IMR-90 (cell line): ENCODE measurements around the gene MAB21L3. TPM values are rescaled to one million over a fixed set of nuclear protein-coding genes. Genes with fewer than 3 reads are reported as not detected.

Experiments
- ATAC-seq: fragments of 200-7000 bp; cut with Tn5 transposase; 2 replicates; pipeline ENCODE4 v1.9.1; 2020; ENCODE audit warnings: low read depth, mild to moderate bottlenecking, moderate library complexity
- BruUV-seq: library from RNA; stranded (reverse); fragments of 400-500 nt; replicated peaks from 2 replicates; lab custom pipeline; 2021; lab: Mats Ljungman, UMichigan
- CTCF ChIA-PET: fragments of 300-600 bp; formaldehyde crosslinking; extraction: SDS; loops from one replicate; lab custom pipeline; 2021; ENCODE audit warnings: antibody characterized with exemption; lab: Yijun Ruan, JAX
- POLR2A ChIA-PET: fragments of 300-600 bp; sonication (Branson Sonifier 250); formaldehyde crosslinking; loops from one replicate; lab custom pipeline; 2022; ENCODE audit warnings: antibody characterized with exemption; ENCODE audit not compliant: unreplicated experiment; lab: Charles Lee
- DNase-seq: peaks from one replicate; pipeline ENCODE4 v3.0.0; 2013
- H2AFZ ChIP-seq: replicated peaks from 2 replicates; pipeline ENCODE3; 2013; ENCODE audit warnings: low read length, mild to moderate bottlenecking; ENCODE audit not compliant: poor library complexity
- H2AK5ac ChIP-seq: 2 replicates; pipeline ENCODE4 v1.6.1; 2013; ENCODE audit warnings: low read depth, low read length, inconsistent platforms
- H2AK9ac ChIP-seq: replicated peaks from 2 replicates; pipeline ENCODE3; 2013; ENCODE audit warnings: mild to moderate bottlenecking, low read depth, low read length, moderate library complexity; ENCODE audit not compliant: poor library complexity
- H2BK120ac ChIP-seq: 2 replicates; pipeline ENCODE4 v1.6.1; 2013; ENCODE audit warnings: low read depth, low read length, inconsistent platforms
- H2BK15ac ChIP-seq: 3 replicates; pipeline ENCODE4 v1.6.1; 2013; ENCODE audit warnings: low read depth, low read length, inconsistent platforms
- H2BK20ac ChIP-seq: 2 replicates; pipeline ENCODE4 v1.6.1; 2013; ENCODE audit warnings: low read depth, mild to moderate bottlenecking, inconsistent platforms, low read length, moderate library complexity
- H2BK5ac ChIP-seq: 2 replicates; pipeline ENCODE4 v1.6.1; 2013; ENCODE audit warnings: mild to moderate bottlenecking, low read depth, low read length, inconsistent platforms; ENCODE audit not compliant: poor library complexity, severe bottlenecking
- H3K14ac ChIP-seq: replicated peaks from 2 replicates; pipeline ENCODE4 v1.6.1; 2013; ENCODE audit warnings: low read depth, low read length, inconsistent platforms
- H3K18ac ChIP-seq: 2 replicates; pipeline ENCODE4 v1.6.1; 2013; ENCODE audit warnings: low read depth, low read length, control low read depth
- H3K23ac ChIP-seq: 2 replicates; pipeline ENCODE4 v1.6.1; 2013; ENCODE audit warnings: low read depth, low read length, inconsistent platforms
- H3K27ac ChIP-seq: 2 replicates; pipeline ENCODE4 v1.5.1; 2013; ENCODE audit warnings: mild to moderate bottlenecking, control low read depth, low read length; ENCODE audit not compliant: insufficient read depth
- H3K27me3 ChIP-seq: 2 replicates; pipeline ENCODE4 v1.6.1; 2013; ENCODE audit warnings: low read length; ENCODE audit not compliant: control insufficient read depth, insufficient read depth
- H3K36me3 ChIP-seq: 2 replicates; pipeline ENCODE4 v1.6.1; 2013; ENCODE audit warnings: low read length, mixed read lengths; ENCODE audit not compliant: control insufficient read depth, insufficient read depth
- H3K4ac ChIP-seq: 2 replicates; pipeline ENCODE4 v1.6.1; 2013; ENCODE audit warnings: low read depth, low read length, inconsistent platforms
- H3K4me1 ChIP-seq: 2 replicates; pipeline ENCODE4 v1.6.1; 2013; ENCODE audit warnings: low read length, mixed read lengths; ENCODE audit not compliant: control insufficient read depth, insufficient read depth
- H3K4me2 ChIP-seq: 2 replicates; pipeline ENCODE4 v1.6.1; 2013; ENCODE audit warnings: low read depth, mild to moderate bottlenecking, control low read depth, low read length, moderate library complexity
- H3K4me3 ChIP-seq: 2 replicates; pipeline ENCODE4 v1.5.1; 2013; ENCODE audit warnings: low read depth, mild to moderate bottlenecking, control low read depth, low read length, moderate library complexity; ENCODE audit not compliant: insufficient read depth
- H3K56ac ChIP-seq: 2 replicates; pipeline ENCODE4 v1.6.1; 2013; ENCODE audit warnings: low read length, inconsistent platforms; ENCODE audit not compliant: insufficient read depth; ENCODE audit errors: extremely low read depth
- H3K79me1 ChIP-seq, 2 experiments: 2 replicates each; pipeline ENCODE4 v1.6.1; 2013; ENCODE audit warnings: low read length in 2 of 2, inconsistent platforms in 1 of 2, low read depth in 1 of 2
- H3K9ac ChIP-seq: 2 replicates; pipeline ENCODE4 v1.6.1; 2013; ENCODE audit warnings: low read depth, low read length, control low read depth
- H3K9me1 ChIP-seq: 2 replicates; pipeline ENCODE4 v1.6.1; 2013; ENCODE audit warnings: low read length, inconsistent platforms; ENCODE audit not compliant: insufficient read depth
- H3K9me3 ChIP-seq: 2 replicates; pipeline ENCODE4 v1.6.1; 2013; ENCODE audit warnings: low read length; ENCODE audit not compliant: control insufficient read depth, insufficient read depth
- H4K20me1 ChIP-seq: 2 replicates; pipeline ENCODE4 v1.6.1; 2013; ENCODE audit warnings: low read length, inconsistent platforms; ENCODE audit not compliant: insufficient read depth
- H4K5ac ChIP-seq: 2 replicates; pipeline ENCODE4 v1.6.1; 2013; ENCODE audit warnings: mild to moderate bottlenecking, low read depth, low read length, control low read depth
- H4K8ac ChIP-seq, 2 experiments: 2 replicates each; pipeline ENCODE4 v1.6.1; 2013; ENCODE audit warnings: low read depth in 2 of 2, low read length in 2 of 2, control low read depth in 1 of 2, inconsistent platforms in 1 of 2
- H4K91ac ChIP-seq: 2 replicates; pipeline ENCODE4 v1.6.1; 2013; ENCODE audit warnings: low read depth, low read length, inconsistent platforms; ENCODE audit not compliant: insufficient read depth
- BHLHE40 ChIP-seq: fragments of 150-350 bp; IDR thresholded peaks from 2 replicates; pipeline ENCODE4 v1.6.1; 2016; ENCODE audit warnings: mild to moderate bottlenecking, low read depth, low read length
- CEBPB ChIP-seq: IDR thresholded peaks from 2 replicates; pipeline ENCODE4 v1.6.1; 2012; ENCODE audit warnings: low read depth, low read length, improper control_type of control experiment
- CHD1 ChIP-seq: IDR thresholded peaks from 2 replicates; pipeline ENCODE4 v1.6.1; 2012; ENCODE audit warnings: low read depth, low read length, improper control_type of control experiment
- ELK1 ChIP-seq: fragments of 150-350 bp; IDR thresholded peaks from 2 replicates; pipeline ENCODE4 v1.6.1; 2016; ENCODE audit warnings: low read depth, mild to moderate bottlenecking, low read length, moderate library complexity, borderline replicate concordance
- FOS ChIP-seq: fragments of 150-350 bp; IDR thresholded peaks from 2 replicates; pipeline ENCODE4 v1.6.1; 2016; ENCODE audit warnings: low read depth, low read length
- MAFK ChIP-seq: IDR thresholded peaks from 2 replicates; pipeline ENCODE4 v1.6.1; 2012; ENCODE audit warnings: low read depth, low read length, improper control_type of control experiment
- MAZ ChIP-seq: IDR thresholded peaks from 2 replicates; pipeline ENCODE4 v1.6.1; 2012; ENCODE audit warnings: low read depth, mild to moderate bottlenecking, low read length, improper control_type of control experiment, moderate library complexity, borderline replicate concordance
- MXI1 ChIP-seq: IDR thresholded peaks from 2 replicates; pipeline ENCODE4 v1.6.1; 2012; ENCODE audit warnings: low read depth, mild to moderate bottlenecking, low read length, moderate library complexity, borderline replicate concordance
- NFE2L2 ChIP-seq: fragments of 150-350 bp; IDR thresholded peaks from 2 replicates; pipeline ENCODE4 v1.6.1; 2016; ENCODE audit warnings: low read depth, mild to moderate bottlenecking, low read length
- POLR2A ChIP-seq: IDR thresholded peaks from 2 replicates; pipeline ENCODE4 v1.6.1; 2012; ENCODE audit warnings: mild to moderate bottlenecking, low read depth, low read length
- RAD21 ChIP-seq: IDR thresholded peaks from 2 replicates; pipeline ENCODE4 v1.6.1; 2012; ENCODE audit warnings: low read length, improper control_type of control experiment
- RCOR1 ChIP-seq: IDR thresholded peaks from 2 replicates; pipeline ENCODE4 v1.6.1; 2012; ENCODE audit warnings: mild to moderate bottlenecking, low read length, improper control_type of control experiment; ENCODE audit not compliant: insufficient replicate concordance
- RFX5 ChIP-seq: IDR thresholded peaks from 2 replicates; pipeline ENCODE4 v1.8.0; 2012; ENCODE audit warnings: low read depth, mild to moderate bottlenecking, low read length, moderate library complexity
- SMC3 ChIP-seq: fragments of 150-350 bp; IDR thresholded peaks from 2 replicates; pipeline ENCODE4 v1.6.1; 2016; ENCODE audit warnings: low read depth, mild to moderate bottlenecking, antibody characterized with exemption, low read length, moderate library complexity
- USF2 ChIP-seq: fragments of 150-350 bp; IDR thresholded peaks from 2 replicates; pipeline ENCODE4 v1.6.1; 2017; ENCODE audit warnings: mild to moderate bottlenecking, antibody characterized with exemption, low read length, low read depth
- WGBS, 2 experiments: methylation state at CpG; one replicate each; pipeline versions ENCODE4 v1.1.5 to v1.1.7; 2013; ENCODE audit warnings: missing lambda C conversion rate in 2 of 2; ENCODE audit not compliant: insufficient read length in 1 of 2; ENCODE audit errors: extremely low coverage in 2 of 2; 5-methylcytosine and 5-hydroxymethylcytosine counted together
- dilution Hi-C: fragments of 300-500 bp; cut with HindIII; formaldehyde crosslinking; loops from one replicate; pipeline ENCODE4 v1.14.3; 2018; ENCODE audit warnings: low sequenced_read_pairs; ENCODE audit not compliant: unreplicated experiment
- in situ Hi-C: fragments of 300-500 bp; cut with MboI; formaldehyde crosslinking; loops from 3 replicates; pipeline ENCODE4 v1.14.3; 2019; ENCODE audit warnings: low sequenced_read_pairs, inconsistent platforms, mixed read lengths
- intact Hi-C: fragments of 100-400 bp; cut with micrococcal nuclease; formaldehyde crosslinking; loops from 2 replicates; pipeline ENCODE4 v1.10.0; 2022
- polyA plus RNA-seq, 3 experiments: library from polyadenylated mRNA; depleted of rRNA; stranded (reverse); fragments of >200 nt; gene quantifications; 2 replicates each; pipeline ENCODE4 v1.2.3, GENCODE V29; 2012; ENCODE audit warnings: low replicate concordance in 1 of 3
- total RNA-seq: library from RNA; depleted of rRNA; stranded (reverse); fragments of >200 nt; gene quantifications from 2 replicates; pipeline ENCODE4 v1.2.3, GENCODE V29; 2012
- TF ChIP-seq, protein P1 (sequence below): conservative IDR thresholded peaks from 2 replicates; pipeline ENCODE4 v1.5.1; 2012; ENCODE audit warnings: mild to moderate bottlenecking, low read depth, low read length, improper control_type of control experiment

The MAB21L3 gene
- total and polyA plus RNA-seq, 2 of the 4 experiments (the other 2 are of a cell fraction), result not detected

DNA sequence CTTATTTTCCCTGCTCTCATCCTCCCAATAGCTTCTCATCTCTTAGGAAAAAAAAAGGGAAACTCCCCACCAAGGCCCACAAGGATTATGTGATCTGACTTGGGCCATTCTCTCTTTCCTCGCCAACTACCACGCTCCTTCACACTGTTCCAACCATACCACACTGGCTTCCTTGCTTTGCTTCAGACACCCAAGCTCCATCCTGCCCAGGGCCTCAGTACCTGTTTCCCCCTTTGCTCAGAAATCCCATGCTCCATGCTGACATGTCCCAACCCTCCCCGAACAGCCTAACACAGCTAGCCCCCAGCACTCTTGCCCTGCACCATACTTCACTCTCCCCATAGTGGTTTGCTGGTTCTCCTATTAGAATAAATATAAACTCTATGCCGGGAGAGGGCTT, 39.2 kb downstream of the MAB21L3 start:
- Histone ChIP-seq H2BK20ac (no peak overlapping the region), H3K4me1 (no peaks in the 10 kb centered on the region), H3K4me3 (no peak overlapping the region), H4K8ac (no peak overlapping the region), H3K23ac (no peak overlapping the region), H3K27ac (no peak overlapping the region), H4K5ac (no peak overlapping the region), H2BK15ac (no peak overlapping the region), H3K27me3 (peaks cover 15% of the 10 kb centered on the region), H4K20me1 (no peaks in the 10 kb centered on the region), H3K79me1 (no peaks in the 10 kb centered on the region), H2AK9ac (no peak overlapping the region), H2BK5ac (no peak overlapping the region), H2AFZ (no peak overlapping the region), H2BK120ac (no peak overlapping the region), H3K14ac (no peak overlapping the region), H3K4me2 (no peak overlapping the region), H2AK5ac (no peak overlapping the region), H3K18ac (no peak overlapping the region), H4K91ac (no peak overlapping the region), H3K9ac (no peak overlapping the region), H3K56ac (no peak overlapping the region), H3K9me1 (no peaks in the 10 kb centered on the region), H3K9me3 (no peaks in the 10 kb centered on the region), H3K4ac (no peak overlapping the region), H3K36me3 (no peaks in the 10 kb centered on the region)
- intact Hi-C loops (loop anchor here (5.0 kb wide), 1 partner anchor 222 kb away; the partner anchor contains the start of gene ATP1A1), dilution Hi-C loops (no loop called here), in situ Hi-C loops (no loop called here)
- DNase-seq, result no peak
- no TSS peak for BruUV-seq
- TF ChIP-seq MXI1, result no peak
- TF ChIP-seq POLR2A, result no peak
- TF ChIP-seq ELK1, result no peak
- TF ChIP-seq SMC3, result no peak
- TF ChIP-seq BHLHE40, result no peak
- TF ChIP-seq NFE2L2, result no peak
- TF ChIP-seq CEBPB, result no peak
- no peak for TF ChIP-seq USF2
- no peak for TF ChIP-seq RCOR1
- TF ChIP-seq CHD1, result no peak
- TF ChIP-seq, protein P1, sequence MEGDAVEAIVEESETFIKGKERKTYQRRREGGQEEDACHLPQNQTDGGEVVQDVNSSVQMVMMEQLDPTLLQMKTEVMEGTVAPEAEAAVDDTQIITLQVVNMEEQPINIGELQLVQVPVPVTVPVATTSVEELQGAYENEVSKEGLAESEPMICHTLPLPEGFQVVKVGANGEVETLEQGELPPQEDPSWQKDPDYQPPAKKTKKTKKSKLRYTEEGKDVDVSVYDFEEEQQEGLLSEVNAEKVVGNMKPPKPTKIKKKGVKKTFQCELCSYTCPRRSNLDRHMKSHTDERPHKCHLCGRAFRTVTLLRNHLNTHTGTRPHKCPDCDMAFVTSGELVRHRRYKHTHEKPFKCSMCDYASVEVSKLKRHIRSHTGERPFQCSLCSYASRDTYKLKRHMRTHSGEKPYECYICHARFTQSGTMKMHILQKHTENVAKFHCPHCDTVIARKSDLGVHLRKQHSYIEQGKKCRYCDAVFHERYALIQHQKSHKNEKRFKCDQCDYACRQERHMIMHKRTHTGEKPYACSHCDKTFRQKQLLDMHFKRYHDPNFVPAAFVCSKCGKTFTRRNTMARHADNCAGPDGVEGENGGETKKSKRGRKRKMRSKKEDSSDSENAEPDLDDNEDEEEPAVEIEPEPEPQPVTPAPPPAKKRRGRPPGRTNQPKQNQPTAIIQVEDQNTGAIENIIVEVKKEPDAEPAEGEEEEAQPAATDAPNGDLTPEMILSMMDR, result no peak
- TF ChIP-seq MAZ, result no peak
- no peak for TF ChIP-seq RAD21
- no peak for TF ChIP-seq FOS
- TF ChIP-seq MAFK, result no peak
- no peak for TF ChIP-seq RFX5
- CTCF ChIA-PET, result interaction anchor here (2.3 to 5.5 kb wide), 3 partner anchors 11 to 349 kb away, joined by 7 to 38 read pairs (median 23); no protein-coding TSS in a partner anchor
- POLR2A ChIA-PET, result interaction anchor here (0.6 kb wide), 1 partner anchor 338 kb away, joined by 3 read pairs; no protein-coding TSS in a partner anchor
- WGBS, 2 experiments, result no CpG with 5 or more reads among the region's 4 CpGs
- no peak for ATAC-seq
